Rectal smooth muscle tissue (tissue), 1 donor: ENCODE results near the gene KCNK1.

Experiments used
- H3K27ac ChIP-seq: one replicate; pipeline ENCODE4 v1.7.0; 2013; ENCODE audit warnings: low read depth, low read length, inconsistent platforms
- H3K27me3 ChIP-seq: one replicate; pipeline ENCODE4 v1.7.0; 2013; ENCODE audit warnings: low read length; ENCODE audit not compliant: control insufficient read depth, insufficient read depth
- H3K36me3 ChIP-seq: one replicate; pipeline ENCODE4 v1.7.0; 2013; ENCODE audit warnings: low read length; ENCODE audit not compliant: control insufficient read depth, insufficient read depth
- H3K4me1 ChIP-seq: one replicate; pipeline ENCODE4 v1.7.0; 2013; ENCODE audit warnings: low read length; ENCODE audit not compliant: control insufficient read depth, insufficient read depth
- H3K4me3 ChIP-seq: one replicate; pipeline ENCODE4 v1.7.0; 2013; ENCODE audit warnings: low read length
- H3K9ac ChIP-seq: one replicate; pipeline ENCODE4 v1.7.0; 2013; ENCODE audit warnings: low read length

Gene KCNK1

DNA sequence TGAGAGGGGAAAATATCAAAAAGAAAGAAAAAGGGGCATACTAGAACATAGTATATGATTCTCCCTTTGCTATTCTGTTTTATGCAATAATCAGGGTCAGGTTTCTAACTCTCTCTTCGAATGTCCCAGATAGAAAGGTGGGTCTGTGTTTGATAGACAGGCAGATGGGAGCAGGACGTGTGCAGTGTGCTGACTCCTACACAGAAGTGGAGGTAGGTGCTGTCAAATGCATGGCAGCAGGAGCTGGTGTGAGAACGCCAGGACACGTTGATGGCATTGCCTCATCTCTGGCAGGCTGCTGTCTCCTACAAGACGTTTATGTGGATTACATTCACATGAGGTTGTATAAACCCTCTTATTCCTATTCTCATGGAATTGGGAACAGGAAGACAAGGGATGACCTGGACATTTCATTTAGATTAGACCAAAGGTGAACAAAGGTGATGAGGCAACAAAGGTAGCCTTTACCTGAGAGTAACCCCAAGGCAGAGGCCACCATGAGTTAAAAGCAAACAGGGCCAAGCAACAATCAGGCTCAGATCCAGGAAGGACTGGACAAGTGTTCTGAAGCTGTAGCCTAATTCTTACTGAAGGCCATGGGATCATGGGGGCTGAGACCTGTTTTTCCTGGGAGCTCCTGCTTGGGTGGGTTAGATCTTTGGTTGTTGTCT lies 37.8 kb downstream of the KCNK1 start:
- H3K4me3 ChIP-seq: no peak overlapping the region
- no peaks in the 10 kb centered on the region for H3K27me3 ChIP-seq
- H3K9ac ChIP-seq: no peak overlapping the region
- no peaks in the 10 kb centered on the region for H3K4me1 ChIP-seq
- H3K27ac ChIP-seq: no peak overlapping the region
- H3K36me3 ChIP-seq: no peaks in the 10 kb centered on the region

- no peak overlapping the region for H3K27ac ChIP-seq
- no peaks in the 10 kb centered on the region for H3K4me1 ChIP-seq
Measured at GRCh38 chr1:233652526-233652925, 38.6 kb downstream of the KCNK1 start.

DNA sequence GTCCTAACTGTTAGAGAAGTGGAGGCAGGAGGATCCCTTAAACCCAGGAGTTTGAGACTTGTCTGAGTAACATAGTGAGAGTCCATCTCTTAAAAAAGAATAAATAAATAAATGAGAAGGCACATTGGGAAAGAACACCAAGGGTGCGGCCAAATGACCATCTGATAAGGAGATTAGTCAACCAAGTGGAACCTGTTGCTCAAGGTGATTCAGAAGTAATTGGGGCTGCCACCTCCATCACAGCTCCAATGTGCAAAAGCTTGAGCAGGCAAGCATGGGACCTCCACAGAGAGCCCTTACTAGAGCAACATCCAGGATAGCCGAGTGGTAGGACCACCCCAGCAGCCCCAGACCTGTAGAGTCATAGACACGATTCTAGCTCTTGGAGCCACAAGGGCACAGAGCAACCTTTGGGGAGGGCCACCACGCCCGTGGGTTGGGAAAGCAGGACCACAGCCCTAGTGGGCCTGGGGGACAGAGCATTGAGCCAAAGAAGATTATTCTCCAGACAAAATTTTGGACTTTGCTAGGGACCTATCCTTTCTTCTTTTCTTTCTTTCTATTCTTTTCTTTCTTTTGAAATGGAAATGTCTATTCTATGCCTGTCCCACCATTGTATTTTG lies 40.9 kb downstream of the KCNK1 start:
- no peak overlapping the region for H3K4me3 ChIP-seq
- H3K36me3 ChIP-seq: no peaks in the 10 kb centered on the region
- H3K27me3 ChIP-seq: no peaks in the 10 kb centered on the region
- H3K27ac ChIP-seq: no peak overlapping the region
- H3K4me1 ChIP-seq: no peaks in the 10 kb centered on the region
- H3K9ac ChIP-seq: no peak overlapping the region

More at GRCh38 chr1:233652526-233652925, 38.6 kb downstream of the KCNK1 start:
- H3K4me3 ChIP-seq: no peak overlapping the region
- H3K9ac ChIP-seq: no peak overlapping the region
- no peaks in the 10 kb centered on the region for H3K36me3 ChIP-seq
- no peaks in the 10 kb centered on the region for H3K27me3 ChIP-seq

DNA sequence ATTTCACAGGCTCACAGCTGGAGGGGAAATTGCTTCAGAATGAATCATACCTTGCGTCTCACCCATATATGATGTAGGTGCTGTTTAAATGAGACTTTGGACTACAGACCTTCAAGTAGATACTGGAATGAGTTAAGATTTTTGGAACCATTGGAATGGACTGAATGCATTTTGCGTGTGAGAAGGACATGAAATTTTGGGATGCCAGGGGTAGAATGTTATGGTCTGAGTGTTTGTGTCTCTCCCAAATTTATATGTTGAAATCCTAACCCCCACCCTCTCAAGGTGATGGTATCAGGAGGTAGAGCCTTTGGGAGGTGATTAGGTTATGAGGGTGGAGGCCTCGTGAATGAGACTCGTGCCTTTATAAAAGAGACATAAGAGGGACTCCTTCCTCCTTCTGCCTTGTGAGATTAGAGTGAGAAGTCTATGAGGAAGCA lies 41.4 kb downstream of the KCNK1 start:
- Histone ChIP-seq H3K9ac (no peak overlapping the region), H3K4me3 (no peak overlapping the region)

DNA sequence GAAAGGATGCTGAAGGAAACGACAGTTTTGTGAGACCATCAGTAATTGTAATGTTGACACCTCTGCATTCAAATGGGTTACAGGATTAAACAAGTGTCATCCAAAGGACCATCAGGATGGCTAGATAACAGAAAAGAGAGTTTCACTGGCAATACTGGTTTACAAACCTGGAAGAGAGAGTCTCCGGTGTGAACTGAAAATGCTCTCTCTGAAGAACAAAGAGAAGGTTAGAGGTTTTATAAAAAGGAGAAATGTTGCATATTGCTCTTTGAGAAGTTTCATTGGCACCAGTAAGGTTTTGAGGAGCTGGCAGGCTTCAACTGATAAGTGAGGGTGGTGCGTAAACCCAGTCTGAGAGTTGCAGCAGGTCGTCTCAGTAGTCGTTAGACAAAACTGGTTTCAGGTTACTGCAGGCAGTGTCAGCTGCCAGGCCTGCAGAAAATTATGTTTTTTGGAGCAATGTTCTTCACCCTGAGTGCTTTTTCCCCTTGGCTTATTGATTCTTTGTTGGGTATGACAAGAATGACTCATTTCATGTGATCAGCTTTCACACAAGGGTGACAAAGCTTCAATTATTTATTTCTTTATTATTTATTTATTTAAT lies 42.2 kb downstream of the KCNK1 start:
- Histone ChIP-seq H3K27ac (no peak overlapping the region), H3K4me3 (no peak overlapping the region), H3K36me3 (no peaks in the 10 kb centered on the region), H3K9ac (no peak overlapping the region), H3K4me1 (no peaks in the 10 kb centered on the region), H3K27me3 (no peaks in the 10 kb centered on the region)

More for the DNA sequence above, 41.4 kb downstream of the KCNK1 start:
- H3K4me1 ChIP-seq: no peaks in the 10 kb centered on the region
- H3K36me3 ChIP-seq: no peaks in the 10 kb centered on the region
- no peak overlapping the region for H3K27ac ChIP-seq
- no peaks in the 10 kb centered on the region for H3K27me3 ChIP-seq

DNA sequence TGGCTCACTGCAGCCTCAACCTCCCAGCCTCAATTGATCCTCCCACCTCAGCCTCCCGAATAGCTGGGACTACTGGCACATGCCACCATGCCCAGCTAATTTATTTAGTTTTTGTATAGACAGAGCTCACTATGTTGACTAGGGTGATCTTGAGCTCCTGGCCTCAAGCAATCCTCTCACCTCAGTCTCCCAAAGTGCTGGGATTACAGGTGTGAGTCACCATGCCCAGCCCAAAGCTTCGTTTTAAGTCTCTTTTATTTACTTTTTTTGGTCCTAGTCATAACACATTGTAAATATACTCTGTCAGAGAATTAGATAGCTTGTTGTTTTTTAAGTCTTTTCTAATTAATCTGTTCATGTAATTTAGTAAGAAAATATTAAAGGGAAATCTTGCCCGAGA lies 42.8 kb downstream of the KCNK1 start:
- no peak overlapping the region for H3K9ac ChIP-seq
- H3K4me1 ChIP-seq: no peaks in the 10 kb centered on the region
- H3K27ac ChIP-seq: no peak overlapping the region
- no peak overlapping the region for H3K4me3 ChIP-seq
- H3K36me3 ChIP-seq: no peaks in the 10 kb centered on the region
- H3K27me3 ChIP-seq: no peaks in the 10 kb centered on the region

GRCh38 chr1:233657466-233657865 lies 43.6 kb downstream of the KCNK1 start:
- H3K27ac ChIP-seq: no peak overlapping the region
- H3K4me1 ChIP-seq: no peaks in the 10 kb centered on the region
- H3K27me3 ChIP-seq: no peaks in the 10 kb centered on the region
- H3K9ac ChIP-seq: no peak overlapping the region
- H3K36me3 ChIP-seq: no peaks in the 10 kb centered on the region
- no peak overlapping the region for H3K4me3 ChIP-seq

DNA sequence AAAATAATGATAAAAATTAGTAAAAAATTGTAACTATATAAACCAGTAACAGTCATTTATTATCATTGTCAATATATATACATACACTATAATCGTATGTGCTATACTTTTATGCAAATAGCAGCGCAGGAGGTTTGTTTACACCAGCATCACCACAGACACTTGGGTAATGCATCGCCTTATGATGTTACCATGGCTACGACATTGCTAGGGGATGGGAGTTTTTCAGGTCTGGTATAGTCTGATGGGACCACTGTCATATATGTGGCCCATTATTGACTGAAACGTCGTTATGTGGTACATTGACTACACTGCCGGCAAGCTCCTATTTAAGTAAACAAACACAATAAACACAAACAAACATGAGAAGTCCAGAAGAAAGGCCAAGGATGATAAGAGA lies 45.6 kb downstream of the KCNK1 start:
- no peaks in the 10 kb centered on the region for H3K4me1 ChIP-seq
- H3K27me3 ChIP-seq: no peaks in the 10 kb centered on the region
- H3K9ac ChIP-seq: no peak overlapping the region
- no peak overlapping the region for H3K4me3 ChIP-seq
- no peak overlapping the region for H3K27ac ChIP-seq
- H3K36me3 ChIP-seq: no peaks in the 10 kb centered on the region

- Histone ChIP-seq H3K27ac (no peak overlapping the region), H3K4me3 (no peak overlapping the region), H3K9ac (no peak overlapping the region), H3K27me3 (no peaks in the 10 kb centered on the region), H3K36me3 (no peaks in the 10 kb centered on the region), H3K4me1 (no peaks in the 10 kb centered on the region)
Measured at GRCh38 chr1:233661376-233662159, 47.7 kb downstream of the KCNK1 start.

DNA sequence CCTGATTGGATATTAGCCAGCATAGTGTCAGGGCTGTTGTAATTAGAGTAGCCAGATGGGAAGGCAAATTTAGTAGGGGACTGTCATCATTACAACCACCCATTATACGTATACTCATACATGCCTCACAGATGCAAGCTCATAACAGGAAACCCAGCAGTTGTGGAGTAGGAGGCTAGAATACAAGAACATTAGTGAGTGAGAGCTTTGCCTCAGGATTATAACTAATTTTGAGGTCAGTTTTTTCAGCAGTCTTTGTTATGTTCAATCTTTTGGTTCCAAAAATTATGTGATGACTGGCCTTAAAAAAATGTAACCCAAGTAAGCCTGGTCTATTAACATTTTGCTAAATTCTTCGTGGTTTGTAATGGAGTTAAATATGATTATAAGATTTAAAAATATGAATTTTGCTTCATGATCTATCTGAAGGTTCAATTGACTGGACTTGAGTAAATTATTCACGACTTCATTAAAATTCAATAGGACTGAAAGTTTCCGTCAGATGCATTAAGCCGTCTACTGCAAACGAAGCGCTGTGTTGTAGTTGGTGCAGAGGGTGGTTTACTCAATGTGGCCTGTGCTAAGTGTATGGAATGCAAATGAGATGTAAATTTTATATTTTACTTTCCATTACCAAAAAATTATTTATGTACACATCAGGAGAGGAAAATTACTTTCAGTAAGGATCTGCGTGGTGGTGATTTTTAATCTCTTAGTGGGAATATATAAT lies 48.8 kb downstream of the KCNK1 start:
- Histone ChIP-seq H3K4me1 (no peaks in the 10 kb centered on the region), H3K36me3 (no peaks in the 10 kb centered on the region), H3K27me3 (no peaks in the 10 kb centered on the region), H3K27ac (no peak overlapping the region), H3K4me3 (no peak overlapping the region), H3K9ac (no peak overlapping the region)

DNA sequence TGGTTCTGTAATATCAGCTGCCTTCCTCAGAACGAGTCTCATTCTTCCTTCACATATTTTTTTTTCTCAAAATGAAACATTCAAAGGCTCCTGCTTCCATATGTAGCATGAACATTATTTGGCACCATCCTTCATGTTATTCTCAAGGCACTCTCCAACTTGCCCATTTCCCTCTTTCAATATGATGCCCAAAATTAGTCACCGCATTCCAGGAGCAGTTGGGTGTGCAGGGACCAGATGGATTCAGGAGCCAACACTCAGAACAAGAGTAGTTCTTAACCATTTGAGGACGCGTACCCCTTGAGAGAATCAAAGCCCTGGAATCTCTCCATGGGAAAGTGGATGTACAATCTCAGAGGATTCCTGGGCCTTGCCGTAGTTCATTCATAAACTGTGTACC lies 50.3 kb downstream of the KCNK1 start:
- no peak overlapping the region for H3K9ac ChIP-seq
- no peak overlapping the region for H3K27ac ChIP-seq
- no peaks in the 10 kb centered on the region for H3K4me1 ChIP-seq
- H3K27me3 ChIP-seq: no peaks in the 10 kb centered on the region
- H3K4me3 ChIP-seq: no peak overlapping the region
- H3K36me3 ChIP-seq: no peaks in the 10 kb centered on the region
